Calu3 (cell line): Measurements from ENCODE around the gene BBS12. TPM values are rescaled to one million over a fixed set of nuclear protein-coding genes. Genes with fewer than 3 reads are reported as not detected.

Experiments
- BruUV-seq: library from RNA; stranded (reverse); fragments of 400-500 nt; replicated peaks from 2 replicates; lab custom pipeline; 2021; lab: Mats Ljungman, UMichigan
- CTCF ChIA-PET: fragments of 300-600 bp; sonication (Branson Sonifier 250); formaldehyde crosslinking; loops from one replicate; lab custom pipeline; 2022; ENCODE audit warnings: antibody characterized with exemption; lab: Charles Lee
- DNase-seq: peaks from one replicate; pipeline ENCODE4 v3.0.0; 2022
- H3K27ac Mint-ChIP-seq: one replicate; pipeline ENCODE4 v1.8.0; 2022; ENCODE audit warnings: mixed read lengths; ENCODE audit not compliant: unreplicated experiment
- H3K27me3 Mint-ChIP-seq: one replicate; pipeline ENCODE4 v1.8.0; 2022; ENCODE audit warnings: mixed read lengths; ENCODE audit not compliant: unreplicated experiment
- H3K36me3 Mint-ChIP-seq: one replicate; pipeline ENCODE4 v1.8.0; 2022; ENCODE audit warnings: mild to moderate bottlenecking, moderate library complexity, mixed read lengths; ENCODE audit not compliant: insufficient read depth, unreplicated experiment
- H3K4me1 Mint-ChIP-seq: one replicate; pipeline ENCODE4 v1.8.0; 2022; ENCODE audit warnings: mild to moderate bottlenecking, low read depth, mixed read lengths; ENCODE audit not compliant: unreplicated experiment
- H3K4me3 Mint-ChIP-seq: one replicate; pipeline ENCODE4 v1.8.0; 2022; ENCODE audit warnings: mild to moderate bottlenecking, low read depth, moderate library complexity, mixed read lengths; ENCODE audit not compliant: unreplicated experiment
- H3K9me3 Mint-ChIP-seq: one replicate; pipeline ENCODE4 v1.8.0; 2022; ENCODE audit warnings: low read depth, mixed read lengths; ENCODE audit not compliant: unreplicated experiment
- intact Hi-C: fragments of 100-400 bp; cut with micrococcal nuclease; formaldehyde crosslinking; loops from one replicate; pipeline ENCODE4 v1.10.0; 2022; ENCODE audit not compliant: unreplicated experiment
- total RNA-seq: library from RNA; stranded (reverse); gene quantifications from 2 replicates; pipeline ENCODE4 v1.2.3, GENCODE V29; 2022
- TF ChIP-seq, protein P1 (sequence below): fragments of 200-600 bp; IDR thresholded peaks from one replicate; pipeline ENCODE4 v1.8.0; 2022; ENCODE audit warnings: antibody characterized with exemption; ENCODE audit not compliant: unreplicated experiment

BBS12 gene
- total RNA-seq, 1 experiment from 2014 or later: 2.4 TPM

DNA sequence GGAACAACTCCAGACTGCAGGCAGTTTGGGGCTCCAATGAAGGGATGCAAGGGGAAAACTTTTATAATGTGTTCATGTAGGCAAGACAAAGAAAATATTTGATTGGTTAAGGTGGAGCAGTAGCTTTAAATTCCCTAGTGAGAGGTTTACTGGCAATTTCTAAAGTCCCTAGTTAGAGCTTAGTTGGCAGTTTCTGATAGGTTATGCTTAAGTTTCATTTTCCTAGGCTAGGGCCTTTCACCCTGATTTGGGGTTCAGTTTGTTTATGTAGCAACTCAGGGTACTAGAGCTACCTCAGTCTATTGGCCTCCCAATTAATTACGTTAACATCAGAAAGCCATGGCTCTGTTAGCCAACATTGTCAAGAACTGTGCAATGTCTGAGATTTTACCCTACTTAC lies 14.6 kb downstream of the BBS12 start:
- TF ChIP-seq, protein P1, sequence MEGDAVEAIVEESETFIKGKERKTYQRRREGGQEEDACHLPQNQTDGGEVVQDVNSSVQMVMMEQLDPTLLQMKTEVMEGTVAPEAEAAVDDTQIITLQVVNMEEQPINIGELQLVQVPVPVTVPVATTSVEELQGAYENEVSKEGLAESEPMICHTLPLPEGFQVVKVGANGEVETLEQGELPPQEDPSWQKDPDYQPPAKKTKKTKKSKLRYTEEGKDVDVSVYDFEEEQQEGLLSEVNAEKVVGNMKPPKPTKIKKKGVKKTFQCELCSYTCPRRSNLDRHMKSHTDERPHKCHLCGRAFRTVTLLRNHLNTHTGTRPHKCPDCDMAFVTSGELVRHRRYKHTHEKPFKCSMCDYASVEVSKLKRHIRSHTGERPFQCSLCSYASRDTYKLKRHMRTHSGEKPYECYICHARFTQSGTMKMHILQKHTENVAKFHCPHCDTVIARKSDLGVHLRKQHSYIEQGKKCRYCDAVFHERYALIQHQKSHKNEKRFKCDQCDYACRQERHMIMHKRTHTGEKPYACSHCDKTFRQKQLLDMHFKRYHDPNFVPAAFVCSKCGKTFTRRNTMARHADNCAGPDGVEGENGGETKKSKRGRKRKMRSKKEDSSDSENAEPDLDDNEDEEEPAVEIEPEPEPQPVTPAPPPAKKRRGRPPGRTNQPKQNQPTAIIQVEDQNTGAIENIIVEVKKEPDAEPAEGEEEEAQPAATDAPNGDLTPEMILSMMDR: no peak
- DNase-seq: no peak
- no TSS peak for BruUV-seq
- H3K36me3 Mint-ChIP-seq: no peaks in the 10 kb centered on the region
- CTCF ChIA-PET: no interaction called here
- no peak overlapping the region for H3K4me3 Mint-ChIP-seq
- no peaks in the 10 kb centered on the region for H3K27me3 Mint-ChIP-seq
- H3K9me3 Mint-ChIP-seq: no peaks in the 10 kb centered on the region
- H3K27ac Mint-ChIP-seq: no peak overlapping the region
- H3K4me1 Mint-ChIP-seq: no peaks in the 10 kb centered on the region
- intact Hi-C loops: no loop called here

DNA sequence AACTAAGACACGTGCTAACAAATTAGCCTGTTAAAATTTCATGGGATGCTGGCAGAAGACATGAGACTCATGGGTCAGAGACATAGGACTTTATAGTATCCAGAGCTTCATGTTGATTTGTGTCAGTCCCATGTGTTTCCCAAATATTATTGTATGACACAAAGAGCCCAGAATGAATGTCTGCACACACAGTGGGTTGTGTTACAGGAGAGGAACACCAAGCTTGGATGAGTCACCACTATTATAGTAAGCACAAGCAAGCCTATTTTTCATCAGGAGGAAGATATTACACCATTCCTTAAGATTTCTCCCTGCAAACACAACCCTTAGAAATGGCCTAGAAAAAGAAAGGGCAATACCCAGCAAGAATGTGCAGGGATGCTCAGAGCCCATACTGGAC lies 15.4 kb downstream of the BBS12 start:
- no peak overlapping the region for H3K4me3 Mint-ChIP-seq
- DNase-seq: no peak
- no peaks in the 10 kb centered on the region for H3K9me3 Mint-ChIP-seq
- no peaks in the 10 kb centered on the region for H3K4me1 Mint-ChIP-seq
- TF ChIP-seq, protein P1: no peak
- intact Hi-C loops: no loop called here
- H3K36me3 Mint-ChIP-seq: no peaks in the 10 kb centered on the region
- no peak overlapping the region for H3K27ac Mint-ChIP-seq
- no peaks in the 10 kb centered on the region for H3K27me3 Mint-ChIP-seq
- BruUV-seq: no TSS peak
- CTCF ChIA-PET: no interaction called here

DNA sequence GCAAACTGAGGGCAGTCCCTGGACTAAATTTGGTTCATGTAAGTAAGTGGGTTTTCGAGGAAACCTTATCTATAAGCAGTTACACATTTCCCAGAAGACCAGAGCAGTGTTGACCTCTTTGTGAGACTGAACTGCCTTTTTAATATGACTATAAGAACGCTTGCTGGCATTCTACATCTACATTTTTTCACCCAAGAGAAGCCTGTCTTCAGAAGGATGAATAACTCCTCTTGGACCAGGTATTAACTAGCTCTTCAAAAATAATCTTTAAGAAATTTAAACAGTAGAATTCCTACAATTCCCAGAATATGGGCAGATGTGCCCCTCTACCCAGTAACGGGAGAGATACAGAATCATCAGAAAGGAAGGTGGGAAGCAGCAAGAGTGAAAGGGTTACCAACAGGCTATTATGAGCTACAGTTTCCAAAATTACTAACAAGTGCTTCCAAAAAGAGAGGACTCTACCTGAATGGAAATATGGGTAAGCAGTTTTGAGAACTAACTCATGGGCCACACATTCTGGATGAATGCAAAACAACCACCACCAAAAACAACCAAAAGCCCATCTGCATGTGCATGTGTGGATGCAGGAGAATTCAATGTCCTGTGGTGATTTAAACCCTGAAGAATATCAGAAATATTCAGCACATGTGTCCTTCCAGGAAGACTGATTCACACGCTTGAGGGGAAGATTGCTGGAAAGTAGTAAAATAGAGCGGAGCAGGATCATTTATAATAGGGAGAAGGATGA lies 17.4 kb downstream of the BBS12 start:
- Mint-ChIP-seq H3K4me1 (no peaks in the 10 kb centered on the region), H3K9me3 (no peaks in the 10 kb centered on the region), H3K4me3 (no peak overlapping the region), H3K36me3 (no peaks in the 10 kb centered on the region), H3K27me3 (no peaks in the 10 kb centered on the region), H3K27ac (no peak overlapping the region)
- TF ChIP-seq, protein P1: no peak
- CTCF ChIA-PET: interaction anchor here (0.6 kb wide), 1 partner anchor 80 kb away, joined by 3 read pairs; no protein-coding TSS in a partner anchor
- no peak for DNase-seq
- no TSS peak for BruUV-seq
- intact Hi-C loops: no loop called here

DNA sequence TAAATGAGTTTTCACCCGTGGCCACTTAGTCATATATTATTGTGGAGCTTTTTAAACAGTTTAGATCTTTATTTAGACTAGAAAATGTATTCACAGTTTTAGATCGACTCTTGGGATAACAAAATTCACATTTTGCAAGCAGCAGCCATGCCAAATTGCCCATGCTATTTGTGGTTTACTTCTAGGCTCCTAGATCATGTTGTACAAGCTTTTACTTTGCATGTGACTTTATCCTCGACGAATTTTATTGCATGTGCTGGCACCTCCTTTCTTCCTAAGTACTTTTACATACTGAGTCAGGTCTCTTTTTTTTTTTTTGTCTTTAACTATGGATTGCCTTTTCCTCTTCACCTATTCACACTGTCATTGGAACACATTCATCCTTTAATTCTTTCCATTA lies 23.2 kb downstream of the BBS12 start:
- H3K4me3 Mint-ChIP-seq: no peak overlapping the region
- TF ChIP-seq, protein P1: no peak
- no peak overlapping the region for H3K27ac Mint-ChIP-seq
- H3K36me3 Mint-ChIP-seq: no peaks in the 10 kb centered on the region
- intact Hi-C loops: no loop called here
- H3K27me3 Mint-ChIP-seq: no peaks in the 10 kb centered on the region
- H3K4me1 Mint-ChIP-seq: peaks cover 10% of the 10 kb centered on the region
- CTCF ChIA-PET: interaction anchor here (1.2 kb wide), 1 partner anchor 28 kb away, joined by 3 read pairs; no protein-coding TSS in a partner anchor
- BruUV-seq: no TSS peak
- H3K9me3 Mint-ChIP-seq: no peaks in the 10 kb centered on the region
- DNase-seq: no peak
